GM15510 (cell line): Measurements from ENCODE around the gene SLCO2A1.

Source experiments
- POLR2A ChIP-seq: IDR thresholded peaks from 3 replicates; pipeline ENCODE4 v1.6.1; 2011; ENCODE audit warnings: borderline replicate concordance; ENCODE audit not compliant: insufficient read length; ENCODE audit errors: extremely low read depth

Gene SLCO2A1

DNA sequence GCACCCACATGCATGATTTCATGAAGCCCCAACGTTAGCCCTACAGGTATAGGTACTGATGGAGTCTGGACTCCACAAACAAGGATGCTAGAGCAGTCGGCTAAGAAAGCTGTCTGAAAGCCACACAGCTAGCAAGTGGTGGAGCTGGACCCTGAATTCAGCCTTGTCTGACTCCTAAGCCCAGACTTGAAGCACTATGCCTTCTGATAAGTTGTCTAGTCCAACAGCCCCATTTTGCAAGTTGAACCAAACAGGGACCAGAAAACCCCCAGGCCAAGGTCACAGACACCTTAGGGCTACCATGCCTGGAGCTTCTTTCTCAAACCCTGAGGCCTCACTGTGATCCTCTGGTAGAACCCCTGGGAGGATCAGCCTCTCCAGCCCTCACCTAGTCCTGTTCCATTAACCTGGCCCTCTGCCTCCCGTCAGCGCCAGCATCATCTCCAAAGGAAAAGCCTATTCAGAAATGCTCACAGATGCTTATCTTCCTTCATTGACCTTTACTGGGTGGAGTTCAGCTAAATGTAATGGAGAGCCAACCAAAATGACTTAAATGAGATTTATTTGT is 1.7 kb upstream of the SLCO2A1 start:
- TF ChIP-seq POLR2A = no peak

DNA sequence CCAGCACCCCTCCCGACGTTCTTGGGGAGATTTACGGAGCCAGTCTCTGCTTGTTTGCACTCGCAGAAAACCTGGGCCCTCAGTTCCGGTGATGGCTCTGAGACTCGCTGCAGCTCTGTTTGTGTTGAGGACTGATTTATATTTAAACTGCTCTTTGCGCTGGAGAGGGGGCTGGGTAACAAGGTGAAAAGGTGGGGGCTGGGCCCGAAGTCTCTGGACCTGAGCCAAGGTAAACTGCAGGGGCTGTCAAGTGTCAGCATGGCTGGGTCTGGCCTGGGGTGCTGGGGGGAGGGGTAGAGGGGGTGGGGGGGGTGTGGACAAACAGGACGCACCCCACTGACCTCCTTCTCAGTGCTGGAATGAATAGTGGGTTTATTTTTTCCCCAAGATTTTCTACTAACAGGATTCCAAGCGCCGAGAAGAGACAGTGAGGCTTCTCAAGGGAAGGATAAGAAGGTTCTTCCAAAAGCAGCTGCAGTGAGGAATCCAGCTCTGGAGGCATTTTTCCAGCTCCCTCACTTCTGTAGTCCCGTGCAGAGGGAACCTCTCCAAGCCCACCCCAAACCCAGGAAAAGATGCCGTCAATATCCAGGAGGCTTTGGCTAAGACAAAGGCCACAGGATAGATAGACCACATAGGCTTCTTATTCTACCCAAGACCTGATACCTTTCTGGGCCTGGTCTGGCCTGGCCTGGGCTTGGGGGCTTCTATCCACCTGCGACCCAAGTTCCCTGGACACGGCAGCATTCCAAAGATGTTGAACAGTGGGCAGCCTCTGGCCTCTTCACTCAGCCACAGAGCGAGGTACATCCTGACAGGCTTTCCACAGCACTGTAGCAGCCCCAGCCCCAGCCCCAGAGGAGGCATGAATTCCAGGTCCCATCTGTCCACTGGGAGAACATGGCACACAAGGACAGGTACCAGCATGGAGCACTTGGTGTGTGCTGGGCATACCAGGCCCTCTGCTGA is 938 bp upstream of the SLCO2A1 start:
- TF ChIP-seq POLR2A = no peak

DNA sequence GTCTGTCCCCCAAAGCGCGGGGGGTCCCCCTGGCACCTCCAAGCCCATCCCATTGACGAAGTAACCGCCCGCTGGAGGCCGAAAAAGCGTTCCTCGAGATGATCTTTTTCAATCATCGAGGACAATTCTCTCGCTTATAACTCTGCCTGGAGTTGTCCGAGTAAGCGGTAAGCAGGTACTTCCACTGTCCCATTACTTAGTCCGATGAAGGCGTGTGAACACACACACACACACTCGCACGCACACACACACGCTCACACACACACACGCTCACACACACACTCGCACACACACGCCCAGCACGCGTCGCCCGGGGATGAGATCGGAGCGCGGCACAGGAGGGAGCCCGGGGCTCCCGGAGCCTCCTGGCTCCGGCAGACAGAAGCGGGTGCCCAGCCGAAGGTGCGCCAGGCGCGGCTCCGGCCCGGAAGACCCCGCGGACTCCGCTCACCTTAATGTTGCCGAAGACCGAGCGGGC is 430 bp downstream of the SLCO2A1 start:
- TF ChIP-seq POLR2A = no peak

DNA sequence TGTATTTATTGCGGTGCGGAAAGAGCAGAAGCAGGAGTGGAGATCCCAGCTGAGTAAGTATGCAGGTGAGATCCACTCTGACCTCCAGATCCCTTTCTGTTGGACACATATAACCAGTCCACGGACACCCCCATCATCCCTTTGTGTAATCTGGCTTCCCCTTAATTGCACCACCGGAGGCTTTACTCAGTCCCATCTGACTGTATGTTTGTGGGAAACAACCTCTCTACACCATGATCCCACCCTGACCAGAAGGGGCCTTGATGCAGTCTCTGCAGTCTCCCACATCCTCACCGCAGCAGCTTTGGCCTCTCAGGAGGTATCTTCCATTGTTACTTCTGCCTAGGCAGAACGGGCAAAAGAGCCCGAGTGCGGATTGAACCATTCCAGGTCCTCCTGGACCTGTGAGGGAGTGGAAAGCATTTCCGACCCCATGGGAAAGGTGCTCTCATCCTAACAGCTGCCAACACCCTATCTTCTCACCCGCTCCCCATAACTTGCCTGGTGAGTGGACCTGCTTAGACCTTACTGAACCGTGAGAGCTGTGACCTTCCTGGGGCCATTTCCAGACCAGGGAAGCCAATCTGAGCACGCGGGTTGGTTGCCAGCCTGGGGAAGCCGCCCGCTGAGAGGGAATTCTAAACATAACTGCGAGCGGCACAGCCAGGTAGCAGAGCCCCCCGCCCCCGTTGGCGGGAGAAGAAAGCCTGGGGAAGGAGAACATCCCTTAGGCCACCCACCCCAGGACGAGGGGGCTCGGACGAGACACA is 1.1 kb downstream of the SLCO2A1 start:
- no peak for TF ChIP-seq POLR2A

DNA sequence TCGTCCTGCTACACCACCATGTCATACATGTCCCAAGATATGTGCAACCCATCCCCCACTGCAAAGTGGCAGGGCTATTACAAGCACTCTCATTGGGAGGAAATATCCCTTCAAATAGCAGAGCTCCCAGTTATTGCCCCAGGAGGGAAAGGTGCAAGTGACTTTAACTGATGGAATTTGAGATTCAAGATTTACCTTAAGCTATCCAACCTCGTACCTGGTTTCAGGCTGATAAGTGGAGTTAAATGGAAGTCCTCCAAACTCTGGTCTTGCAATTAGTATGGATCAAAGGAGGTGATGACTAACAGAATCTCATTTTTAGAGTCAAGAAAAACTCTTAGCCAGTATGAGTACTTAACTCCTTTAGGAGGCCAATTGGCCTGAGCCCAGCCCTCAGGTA is 2.1 kb downstream of the SLCO2A1 start:
- no peak for TF ChIP-seq POLR2A

DNA sequence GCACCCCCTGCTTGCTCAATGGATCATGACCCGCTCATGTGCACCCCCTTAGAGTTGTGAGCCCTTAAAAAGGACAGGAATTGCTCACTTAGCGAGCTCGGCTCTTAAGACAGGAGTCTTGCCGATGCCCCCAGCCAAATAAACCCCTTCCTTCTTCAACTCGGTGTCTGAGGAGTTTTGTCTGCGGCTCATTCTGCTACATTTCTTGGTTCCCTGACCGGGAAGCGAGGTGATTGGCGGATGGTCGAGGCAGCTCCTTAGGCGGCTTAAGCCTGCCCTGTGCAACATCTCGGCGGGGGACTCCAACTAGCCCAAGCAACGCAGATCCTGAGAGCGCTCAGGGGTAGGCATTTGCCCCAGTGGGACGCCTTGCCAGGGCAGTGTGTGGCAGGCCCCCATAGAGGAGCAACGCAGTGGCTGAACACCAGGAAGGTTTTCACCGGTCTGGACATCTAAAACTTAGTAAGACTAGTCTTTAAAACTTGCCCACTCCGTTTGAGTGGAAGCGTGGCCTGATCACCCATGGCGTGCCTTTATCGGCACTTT is 9.5 kb downstream of the SLCO2A1 start:
- TF ChIP-seq POLR2A = no peak

DNA sequence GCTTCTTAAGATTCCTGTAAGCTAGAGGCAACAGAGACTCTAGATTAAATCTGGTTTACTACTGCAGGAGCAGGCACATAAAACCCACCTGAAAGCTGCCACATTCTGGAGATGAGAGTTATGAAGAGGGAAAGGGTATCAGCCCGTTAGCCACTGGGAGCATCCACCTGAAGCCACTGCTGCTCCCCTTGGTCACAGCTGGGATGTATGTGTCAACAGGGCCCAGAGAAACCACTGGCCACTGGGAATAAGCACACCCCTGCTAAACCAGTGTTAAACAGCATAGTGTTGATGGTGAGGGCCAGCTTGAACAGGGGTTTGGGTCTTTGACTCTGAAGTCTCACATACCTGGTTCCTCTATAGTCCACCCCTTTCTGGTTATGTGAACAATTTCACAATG is 10.9 kb downstream of the SLCO2A1 start:
- no peak for TF ChIP-seq POLR2A

DNA sequence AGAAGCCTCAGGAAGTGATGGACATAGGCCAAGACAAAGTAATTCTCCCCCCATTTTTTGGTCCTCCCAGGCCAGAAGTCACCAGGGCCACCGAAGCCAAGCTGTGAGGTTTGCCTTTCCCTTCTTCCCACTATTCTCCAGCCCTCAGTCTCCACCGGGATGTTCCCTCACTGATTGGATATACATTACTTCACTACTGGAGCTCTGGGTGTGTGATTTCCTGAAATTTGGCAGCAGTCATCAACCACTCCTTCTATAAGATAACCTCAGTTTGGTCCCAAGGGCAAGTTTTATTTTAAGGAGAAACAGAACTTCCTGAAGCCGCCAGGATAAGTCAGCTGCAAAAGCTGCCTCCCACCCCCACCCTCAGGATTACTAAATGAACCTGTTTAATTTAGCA is 11.3 kb downstream of the SLCO2A1 start:
- TF ChIP-seq POLR2A = no peak

DNA sequence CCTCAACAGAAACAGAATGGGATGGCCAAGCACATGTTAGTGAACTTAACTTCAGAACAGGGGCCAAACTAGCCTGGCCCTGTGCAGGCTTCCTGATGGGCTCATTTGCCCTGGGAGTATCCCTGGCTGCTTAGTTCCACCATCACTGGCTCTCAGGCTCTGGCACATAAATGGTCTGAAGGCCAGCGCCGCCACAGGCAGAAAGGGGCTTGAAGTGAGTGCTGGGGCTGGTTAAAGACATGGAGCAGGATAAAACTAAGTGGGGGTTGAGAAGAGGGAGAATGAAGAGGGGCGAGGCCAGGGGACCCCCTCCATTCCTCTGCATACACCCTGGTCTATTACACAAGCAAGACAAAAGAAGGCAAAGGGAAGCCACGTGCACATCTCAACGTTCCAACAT is 12.2 kb downstream of the SLCO2A1 start:
- no peak for TF ChIP-seq POLR2A

DNA sequence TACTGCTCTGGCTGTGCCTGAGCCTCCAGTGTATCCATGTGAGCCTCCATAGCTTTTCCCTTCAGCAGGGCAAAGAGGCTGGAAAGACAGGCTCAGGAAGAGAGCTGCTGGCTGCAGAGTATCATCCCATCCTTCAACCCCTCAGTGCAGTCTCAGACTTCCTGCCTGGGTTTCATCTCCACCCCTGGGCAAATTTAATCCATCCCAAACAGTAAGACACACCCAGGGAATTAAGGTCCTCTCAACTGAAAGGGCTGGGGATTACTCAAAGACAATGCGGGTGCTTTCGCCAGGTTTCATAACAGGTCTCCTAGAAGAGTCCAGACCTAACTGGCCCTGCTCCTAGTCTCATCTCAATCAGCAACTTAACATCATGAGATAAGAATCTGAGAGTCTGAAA is 15.5 kb downstream of the SLCO2A1 start:
- no peak for TF ChIP-seq POLR2A

DNA sequence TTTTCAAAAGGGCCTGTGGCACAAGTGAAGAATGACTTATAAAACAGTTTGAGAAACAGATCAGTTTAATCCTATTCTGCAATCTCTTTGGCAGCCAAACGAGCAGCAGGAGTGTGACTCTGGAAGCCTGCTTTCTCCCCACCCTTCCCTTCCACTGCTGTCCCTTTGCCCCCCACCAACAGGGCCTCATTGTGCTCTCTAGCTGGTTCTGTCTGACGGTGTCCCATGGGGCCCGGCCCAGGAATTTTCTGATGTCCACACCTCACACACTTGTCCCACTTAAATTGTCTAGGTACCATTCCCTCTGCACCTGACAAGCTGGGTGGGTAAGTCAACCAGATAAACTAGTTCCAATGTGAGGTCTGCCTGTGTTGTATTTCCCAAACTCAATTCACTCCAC is 16.4 kb downstream of the SLCO2A1 start:
- TF ChIP-seq POLR2A = no peak

DNA sequence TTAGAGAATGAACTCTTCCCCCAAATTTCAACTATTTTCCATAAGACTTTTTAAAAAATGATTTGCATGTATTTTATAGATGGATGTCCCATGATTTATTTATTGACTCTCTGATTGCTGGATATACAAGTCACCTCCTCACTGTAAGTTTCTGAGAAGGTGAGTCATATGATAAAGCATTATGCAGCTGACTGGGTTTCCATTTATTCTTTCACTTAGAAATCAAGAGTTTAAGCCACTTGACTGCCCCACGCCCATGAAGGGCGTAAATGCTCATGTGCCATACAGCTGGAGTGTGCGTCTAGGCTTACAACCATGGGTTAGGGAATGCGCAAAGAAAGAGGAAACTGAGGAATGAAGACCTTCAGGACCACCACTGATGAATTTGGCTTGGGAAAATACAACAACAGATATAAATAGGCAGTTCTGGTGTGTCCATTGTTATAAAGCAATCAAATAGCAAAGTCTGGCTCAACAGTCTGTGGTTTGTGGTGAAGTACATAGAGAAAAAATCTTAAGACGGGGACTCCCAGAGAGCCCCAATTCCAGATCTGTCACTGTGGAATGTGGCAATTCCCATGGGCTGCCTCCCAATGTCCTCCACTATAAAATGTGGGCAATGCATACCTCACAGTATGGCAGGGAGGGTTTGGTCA is 20.3 kb downstream of the SLCO2A1 start:
- TF ChIP-seq POLR2A = no peak

DNA sequence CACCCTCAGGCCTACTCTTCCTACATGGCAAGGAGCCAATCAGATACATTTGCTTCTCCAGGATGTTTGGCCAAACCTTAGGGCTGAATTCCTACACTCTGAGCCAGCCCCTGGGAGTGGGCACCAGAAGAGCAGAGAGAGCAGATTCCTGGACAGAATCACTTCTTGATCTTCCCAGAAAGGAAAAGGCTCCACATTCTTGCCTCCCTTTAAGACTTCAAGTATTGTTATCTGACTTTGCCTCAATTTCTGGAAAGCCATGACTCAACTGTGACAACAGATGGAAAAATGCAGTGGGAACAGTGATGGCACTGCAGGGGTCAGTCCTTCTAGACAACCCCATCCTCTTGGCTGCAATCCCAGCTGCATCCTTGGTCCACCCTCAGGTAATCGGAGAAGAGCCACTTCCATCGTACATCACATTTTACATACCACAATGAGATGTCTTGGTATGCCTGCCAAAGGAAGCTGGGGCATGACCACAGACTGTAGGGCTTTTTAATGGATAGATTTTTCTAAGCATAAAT is 21.0 kb downstream of the SLCO2A1 start:
- no peak for TF ChIP-seq POLR2A

DNA sequence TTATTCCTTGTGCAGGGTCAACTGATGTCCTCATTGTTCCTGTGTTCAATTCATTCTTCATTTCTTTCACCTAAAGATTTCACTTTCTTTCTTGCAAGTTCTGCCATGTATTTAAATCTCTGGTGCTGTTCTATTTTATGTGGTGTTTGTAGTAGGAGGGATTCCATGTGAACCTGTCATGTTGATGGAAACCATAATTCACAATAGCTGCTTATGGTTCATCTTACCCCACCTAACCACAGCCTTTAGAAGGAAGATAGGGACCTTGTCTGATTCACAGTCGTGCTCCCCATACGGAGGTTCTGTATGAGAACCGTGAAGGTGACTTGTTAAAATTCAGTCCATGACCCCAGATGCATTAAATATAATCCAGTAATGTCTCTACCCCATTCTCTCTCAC is 21.9 kb downstream of the SLCO2A1 start:
- TF ChIP-seq POLR2A = no peak
